Prostate gland (tissue), 2 donors: ENCODE measurements around the gene C6orf47. TPM values are rescaled to one million over a fixed set of nuclear protein-coding genes. Genes with fewer than 3 reads are reported as not detected.
A peak's percentile ranks its signal among the peaks of the same experiment; 100 is the strongest.

Experiments used
- DNase-seq: peaks from one replicate; pipeline ENCODE4 v3.0.0-alpha.2; 2019; ENCODE audit warnings: low spot score
- H3K27ac ChIP-seq, 2 donors: fragments of 200-600 bp; sonication (generic); 2 replicates each; pipeline ENCODE4 v1.5.1; 2017 to 2019
- H3K27me3 ChIP-seq: fragments of 200-600 bp; sonication (generic); replicated peaks from 2 replicates; pipeline ENCODE4 v1.5.1; 2019; ENCODE audit not compliant: insufficient read depth
- H3K36me3 ChIP-seq, 2 donors: fragments of 200-600 bp; sonication (generic); 1 replicate in 1 of 2; 2 replicates in 1 of 2; pipeline versions ENCODE4 v1.5.1 to v1.8.1; 2017 to 2019
- H3K4me1 ChIP-seq: fragments of 200-600 bp; sonication (generic); replicated peaks from 2 replicates; pipeline ENCODE4 v1.5.1; 2019
- H3K4me3 ChIP-seq, 2 donors: fragments of 200-600 bp; sonication (generic); 2 replicates each; pipeline ENCODE4 v1.5.1; 2017 to 2019
- H3K9me3 ChIP-seq: fragments of 200-600 bp; sonication (generic); 2 replicates; pipeline ENCODE4 v1.5.1; 2017
- POLR2A ChIP-seq: fragments of 450-650 bp; IDR thresholded peaks from one replicate; pipeline ENCODE4 v1.6.1; 2016; ENCODE audit warnings: antibody characterized with exemption, mild to moderate bottlenecking
- POLR2AphosphoS5 ChIP-seq: sonication (generic); formaldehyde crosslinking; IDR thresholded peaks from one replicate; pipeline ENCODE4 v1.6.1; 2017; ENCODE audit warnings: antibody characterized with exemption
- WGBS: methylation state at CpG from one replicate; pipeline ENCODE4 v1.1.5; 2018; 5-methylcytosine and 5-hydroxymethylcytosine counted together
- intact Hi-C: fragments of 100-400 bp; cut with DNase I; formaldehyde crosslinking; loops from one replicate; pipeline ENCODE4 v1.14.2; 2022
- total RNA-seq, 2 donors: library from RNA; depleted of rRNA; stranded (reverse); fragments of >200 nt; gene quantifications; one replicate each; pipeline ENCODE4 v1.1.0, GENCODE V29; 2016
- TF ChIP-seq, protein P1 (sequence below), 4 experiments: fragments of 200-600 bp in 2 of 4; fragments of 450-650 bp in 2 of 4; sonication (generic) in 2 of 4; IDR thresholded peaks; 1 replicate in 3 of 4; 2 replicates in 1 of 4; pipeline ENCODE4 v1.5.1; 2016 to 2019; ENCODE audit warnings: antibody characterized with exemption in 4 of 4, mild to moderate bottlenecking in 2 of 4, moderate library complexity in 2 of 4

The C6orf47 gene
- total RNA-seq, 2 donors from 2014 or later, result 25.5 to 30.1 TPM

GRCh38 chr6:31700740-31701401 lies 40.3 kb upstream of the C6orf47 start:
- H3K27ac ChIP-seq, result no peak overlapping the region
- H3K36me3 ChIP-seq, result no peaks in the 10 kb centered on the region
- 75% methylated on average over 5 of the region's 5 CpGs for WGBS
- no peak for DNase-seq
- TF ChIP-seq, protein P1, sequence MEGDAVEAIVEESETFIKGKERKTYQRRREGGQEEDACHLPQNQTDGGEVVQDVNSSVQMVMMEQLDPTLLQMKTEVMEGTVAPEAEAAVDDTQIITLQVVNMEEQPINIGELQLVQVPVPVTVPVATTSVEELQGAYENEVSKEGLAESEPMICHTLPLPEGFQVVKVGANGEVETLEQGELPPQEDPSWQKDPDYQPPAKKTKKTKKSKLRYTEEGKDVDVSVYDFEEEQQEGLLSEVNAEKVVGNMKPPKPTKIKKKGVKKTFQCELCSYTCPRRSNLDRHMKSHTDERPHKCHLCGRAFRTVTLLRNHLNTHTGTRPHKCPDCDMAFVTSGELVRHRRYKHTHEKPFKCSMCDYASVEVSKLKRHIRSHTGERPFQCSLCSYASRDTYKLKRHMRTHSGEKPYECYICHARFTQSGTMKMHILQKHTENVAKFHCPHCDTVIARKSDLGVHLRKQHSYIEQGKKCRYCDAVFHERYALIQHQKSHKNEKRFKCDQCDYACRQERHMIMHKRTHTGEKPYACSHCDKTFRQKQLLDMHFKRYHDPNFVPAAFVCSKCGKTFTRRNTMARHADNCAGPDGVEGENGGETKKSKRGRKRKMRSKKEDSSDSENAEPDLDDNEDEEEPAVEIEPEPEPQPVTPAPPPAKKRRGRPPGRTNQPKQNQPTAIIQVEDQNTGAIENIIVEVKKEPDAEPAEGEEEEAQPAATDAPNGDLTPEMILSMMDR (IDR thresholded peaks at IDR 0.05), result no peak
- TF ChIP-seq POLR2AphosphoS5, result no peak
- TF ChIP-seq POLR2A, result no peak
- H3K27me3 ChIP-seq, result no peaks in the 10 kb centered on the region
- peaks cover 3% of the 10 kb centered on the region for H3K4me1 ChIP-seq
- intact Hi-C loops, result no loop called here
- no peaks in the 10 kb centered on the region for H3K9me3 ChIP-seq
- H3K4me3 ChIP-seq, result no peak overlapping the region

DNA sequence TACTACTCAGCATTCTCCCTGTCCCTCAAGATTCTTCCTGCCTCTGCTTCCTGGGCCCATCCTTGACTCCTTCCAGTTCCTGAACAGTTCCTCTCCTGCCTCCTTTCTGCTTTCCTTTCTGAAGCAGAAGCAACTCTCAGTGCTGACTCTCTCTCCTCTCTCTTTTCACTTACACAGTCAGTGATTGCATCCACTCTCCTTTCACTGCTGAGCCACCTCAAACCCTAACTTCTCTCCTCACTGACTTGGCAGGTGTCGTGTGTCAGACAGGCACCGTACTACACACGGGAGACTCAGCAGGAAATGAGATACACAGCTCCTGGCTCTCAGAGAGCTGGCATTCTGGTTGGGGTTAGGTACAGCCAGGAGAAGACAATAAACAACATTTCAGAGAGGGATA lies 37.0 kb upstream of the C6orf47 start:
- no peaks in the 10 kb centered on the region for H3K36me3 ChIP-seq
- H3K4me1 ChIP-seq, result no peaks in the 10 kb centered on the region
- DNase-seq, result no peak
- peak overlapping the region; percentile 8 to 42 for H3K27ac ChIP-seq
- TF ChIP-seq POLR2A (no peak), POLR2AphosphoS5 (no peak)
- TF ChIP-seq, protein P1 (IDR thresholded peaks at IDR 0.05), result no peak
- intact Hi-C loops, result no loop called here
- no peak overlapping the region for H3K4me3 ChIP-seq
- H3K9me3 ChIP-seq, result no peaks in the 10 kb centered on the region
- WGBS, result 22% methylated on average over 3 of the region's 3 CpGs
- H3K27me3 ChIP-seq, result no peaks in the 10 kb centered on the region

DNA sequence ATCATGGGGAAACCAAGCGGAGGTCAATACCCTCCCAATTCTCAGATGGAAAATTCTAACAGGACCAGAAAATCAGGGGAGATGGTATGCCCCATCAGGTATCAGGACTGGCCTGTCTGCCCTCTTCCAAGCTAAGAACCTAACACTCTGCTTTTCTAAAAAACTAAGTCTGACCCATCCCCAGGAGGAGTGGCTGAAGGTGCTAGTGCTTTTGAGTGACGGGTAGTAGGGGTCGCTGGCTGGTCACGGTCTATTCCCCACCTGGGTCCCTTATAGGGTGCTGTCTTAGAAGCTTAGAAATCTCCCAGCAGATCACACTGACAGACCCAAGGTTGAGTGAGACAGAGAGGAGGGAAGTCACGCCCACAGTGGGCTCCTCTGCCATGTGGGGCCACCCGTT lies 33.0 kb upstream of the C6orf47 start:
- no peaks in the 10 kb centered on the region for H3K27me3 ChIP-seq
- peaks cover 3 to 15% of the 10 kb centered on the region in 2 donors for H3K36me3 ChIP-seq
- H3K9me3 ChIP-seq, result no peaks in the 10 kb centered on the region
- no peak for TF ChIP-seq POLR2A
- TF ChIP-seq, protein P1 (IDR thresholded peaks at IDR 0.05), result no peak
- TF ChIP-seq POLR2AphosphoS5, result no peak
- WGBS, result 87% methylated on average over 6 of the region's 6 CpGs
- intact Hi-C loops, result no loop called here
- no peak overlapping the region for H3K27ac ChIP-seq
- no peaks in the 10 kb centered on the region for H3K4me1 ChIP-seq
- H3K4me3 ChIP-seq, result no peak overlapping the region
- no peak for DNase-seq

DNA sequence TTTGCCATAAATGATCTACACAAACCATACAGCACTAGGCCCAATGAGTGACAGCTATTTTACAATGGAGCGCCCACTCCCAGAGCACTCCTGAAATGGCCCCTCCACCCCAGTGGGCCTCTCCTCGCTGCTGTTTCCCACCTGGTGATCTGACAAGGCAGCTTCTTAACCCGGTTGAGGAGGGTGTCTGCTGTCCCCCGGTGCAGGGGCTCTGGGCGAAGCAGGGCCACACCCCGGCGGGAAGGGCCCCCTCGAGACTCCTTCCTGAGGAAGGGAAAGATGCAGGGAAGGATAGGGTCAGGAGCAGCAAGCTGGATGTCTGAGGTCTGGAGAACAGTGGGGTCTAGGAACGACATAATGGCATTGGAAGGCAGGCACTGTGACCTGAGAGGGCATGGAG lies 32.3 kb upstream of the C6orf47 start:
- TF ChIP-seq, protein P1 (IDR thresholded peaks at IDR 0.05), result no peak
- TF ChIP-seq POLR2A (no peak), POLR2AphosphoS5 (no peak)
- Histone ChIP-seq H3K27ac (no peak overlapping the region), H3K4me1 (no peaks in the 10 kb centered on the region), H3K36me3 (peaks cover 10 to 15% of the 10 kb centered on the region in 2 donors), H3K27me3 (no peaks in the 10 kb centered on the region), H3K4me3 (no peak overlapping the region), H3K9me3 (no peaks in the 10 kb centered on the region)
- 83% methylated on average over 9 of the region's 9 CpGs for WGBS
- intact Hi-C loops, result no loop called here
- DNase-seq, result no peak

- Histone ChIP-seq H3K9me3 (no peaks in the 10 kb centered on the region), H3K36me3 (peaks cover 15% of the 10 kb centered on the region in 2 donors), H3K27me3 (no peaks in the 10 kb centered on the region), H3K27ac (no peak overlapping the region), H3K4me3 (no peak overlapping the region), H3K4me1 (no peaks in the 10 kb centered on the region)
- DNase-seq, result no peak
- 76% methylated on average over 4 of the region's 4 CpGs for WGBS
- TF ChIP-seq, protein P1 (IDR thresholded peaks at IDR 0.05), result no peak
- TF ChIP-seq POLR2A (no peak), POLR2AphosphoS5 (no peak)
- intact Hi-C loops, result no loop called here
Measured at GRCh38 chr6:31692353-31692752, 31.8 kb upstream of the C6orf47 start.
